ENCODE results near the gene KLHL3. TPM values are rescaled to one million over a fixed set of nuclear protein-coding genes. Genes with fewer than 3 reads are reported as not detected.

Gene KLHL3
- total RNA-seq, 1 experiment from 2014 or later: 16.9 TPM

DNA sequence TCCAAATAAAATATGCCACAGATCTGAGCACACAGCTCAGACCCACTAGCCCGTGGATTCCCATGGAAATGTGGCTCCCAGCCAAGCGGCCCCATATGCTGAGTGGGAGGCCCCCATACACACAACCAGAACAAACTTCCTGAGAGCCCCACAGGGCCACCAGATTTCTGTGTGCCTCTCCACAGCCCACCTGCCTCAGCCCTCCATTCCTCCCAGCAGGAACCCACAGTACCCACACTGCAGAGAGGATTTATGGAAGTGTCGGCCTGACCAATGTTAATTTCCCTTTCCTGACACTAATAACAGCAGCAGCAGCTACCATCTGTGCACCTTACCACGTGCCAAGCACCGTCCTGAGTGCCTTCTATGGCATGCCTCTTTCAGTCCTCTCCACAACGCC is 137.5 kb downstream of the KLHL3 start:
- Mint-ChIP-seq H3K4me1 (ENCODE audit: low read depth, unreplicated experiment) (no peaks in the 10 kb centered on the region), H3K9me3 (ENCODE audit: low read depth, unreplicated experiment) (no peaks in the 10 kb centered on the region), H3K27me3 (ENCODE audit: unreplicated experiment) (peaks cover 86% of the 10 kb centered on the region), H3K36me3 (ENCODE audit: insufficient read depth, unreplicated experiment) (no peaks in the 10 kb centered on the region), H3K4me3 (ENCODE audit: low read depth, unreplicated experiment) (no peak overlapping the region), H3K27ac (ENCODE audit: unreplicated experiment) (no peak overlapping the region)
- CTCF ChIA-PET: interaction anchor here (0.6 kb wide), 1 partner anchor 63 kb away, joined by 3 read pairs; no protein-coding TSS in a partner anchor
- TF ChIP-seq, protein P1, sequence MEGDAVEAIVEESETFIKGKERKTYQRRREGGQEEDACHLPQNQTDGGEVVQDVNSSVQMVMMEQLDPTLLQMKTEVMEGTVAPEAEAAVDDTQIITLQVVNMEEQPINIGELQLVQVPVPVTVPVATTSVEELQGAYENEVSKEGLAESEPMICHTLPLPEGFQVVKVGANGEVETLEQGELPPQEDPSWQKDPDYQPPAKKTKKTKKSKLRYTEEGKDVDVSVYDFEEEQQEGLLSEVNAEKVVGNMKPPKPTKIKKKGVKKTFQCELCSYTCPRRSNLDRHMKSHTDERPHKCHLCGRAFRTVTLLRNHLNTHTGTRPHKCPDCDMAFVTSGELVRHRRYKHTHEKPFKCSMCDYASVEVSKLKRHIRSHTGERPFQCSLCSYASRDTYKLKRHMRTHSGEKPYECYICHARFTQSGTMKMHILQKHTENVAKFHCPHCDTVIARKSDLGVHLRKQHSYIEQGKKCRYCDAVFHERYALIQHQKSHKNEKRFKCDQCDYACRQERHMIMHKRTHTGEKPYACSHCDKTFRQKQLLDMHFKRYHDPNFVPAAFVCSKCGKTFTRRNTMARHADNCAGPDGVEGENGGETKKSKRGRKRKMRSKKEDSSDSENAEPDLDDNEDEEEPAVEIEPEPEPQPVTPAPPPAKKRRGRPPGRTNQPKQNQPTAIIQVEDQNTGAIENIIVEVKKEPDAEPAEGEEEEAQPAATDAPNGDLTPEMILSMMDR (IDR thresholded peaks at IDR 0.05; ENCODE audit: unreplicated experiment): no peak
- intact Hi-C loops (cut with micrococcal nuclease; ENCODE audit: unreplicated experiment): no loop called here
- DNase-seq: no peak
- BruUV-seq (replicated peaks): no TSS peak

DNA sequence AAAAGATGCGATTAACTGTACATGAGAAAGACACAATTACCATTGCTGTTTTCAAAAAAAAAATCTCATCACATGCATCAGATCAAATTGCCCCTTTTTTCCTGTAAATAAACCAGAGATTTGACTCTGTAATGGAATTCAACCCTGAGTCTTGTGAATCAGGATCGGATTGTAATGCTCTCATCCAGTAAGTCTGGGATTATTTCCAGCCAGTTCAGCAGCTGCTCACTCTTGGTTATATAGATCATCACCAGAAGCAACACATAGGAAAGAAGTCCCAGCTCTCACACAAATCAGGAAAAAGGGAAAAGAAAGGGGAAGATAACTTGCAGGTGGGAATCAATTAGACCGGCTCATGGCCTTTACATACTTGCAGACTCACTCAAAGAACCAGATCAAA is 138.9 kb downstream of the KLHL3 start:
- BruUV-seq (replicated peaks): no TSS peak
- intact Hi-C loops (cut with micrococcal nuclease; ENCODE audit: unreplicated experiment): no loop called here
- H3K9me3 Mint-ChIP-seq (ENCODE audit: low read depth, unreplicated experiment): no peaks in the 10 kb centered on the region
- peaks cover 85% of the 10 kb centered on the region for H3K27me3 Mint-ChIP-seq (ENCODE audit: unreplicated experiment)
- H3K4me1 Mint-ChIP-seq (ENCODE audit: low read depth, unreplicated experiment): no peaks in the 10 kb centered on the region
- no peaks in the 10 kb centered on the region for H3K36me3 Mint-ChIP-seq (ENCODE audit: insufficient read depth, unreplicated experiment)
- TF ChIP-seq, protein P1 (IDR thresholded peaks at IDR 0.05; ENCODE audit: unreplicated experiment): no peak
- DNase-seq: no peak
- no peak overlapping the region for H3K4me3 Mint-ChIP-seq (ENCODE audit: low read depth, unreplicated experiment)
- no peak overlapping the region for H3K27ac Mint-ChIP-seq (ENCODE audit: unreplicated experiment)
- CTCF ChIA-PET: no interaction called here

DNA sequence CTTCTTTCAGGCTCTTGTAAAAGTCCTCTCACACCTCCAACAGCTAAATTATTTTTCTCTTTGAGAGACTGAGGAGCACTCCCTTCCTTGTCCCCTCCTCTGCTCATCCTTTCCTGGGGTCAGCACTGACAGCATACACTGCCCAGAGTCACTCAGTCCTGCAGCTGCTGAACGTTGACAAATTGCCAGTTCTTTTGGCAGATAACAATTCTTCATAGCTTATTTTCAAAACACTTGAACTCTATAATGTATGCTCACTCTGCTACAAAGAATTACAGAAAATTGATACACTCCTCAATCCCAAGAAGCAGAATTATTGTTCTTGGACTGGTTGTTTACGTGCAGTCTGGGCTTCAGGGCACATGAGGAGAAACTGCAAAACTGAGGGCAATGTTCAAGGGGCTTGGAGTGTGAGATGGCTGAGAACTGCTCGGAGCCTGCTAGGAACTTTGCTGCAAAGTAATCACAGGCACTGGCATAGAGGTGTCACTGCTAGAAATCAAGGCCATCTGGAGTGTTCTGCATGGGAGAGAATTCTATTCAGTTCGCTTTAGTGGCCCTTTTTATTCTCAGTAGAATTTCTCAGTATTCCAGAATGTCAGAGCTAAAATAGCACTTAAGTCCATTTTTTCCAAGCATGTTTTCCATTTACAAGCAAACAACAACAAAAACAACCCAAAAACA is 140.4 kb downstream of the KLHL3 start:
- intact Hi-C loops (cut with micrococcal nuclease; ENCODE audit: unreplicated experiment): no loop called here
- no TSS peak for BruUV-seq (replicated peaks)
- H3K9me3 Mint-ChIP-seq (ENCODE audit: low read depth, unreplicated experiment): no peaks in the 10 kb centered on the region
- H3K4me3 Mint-ChIP-seq (ENCODE audit: low read depth, unreplicated experiment): no peak overlapping the region
- H3K27ac Mint-ChIP-seq (ENCODE audit: unreplicated experiment): no peak overlapping the region
- CTCF ChIA-PET: no interaction called here
- no peaks in the 10 kb centered on the region for H3K36me3 Mint-ChIP-seq (ENCODE audit: insufficient read depth, unreplicated experiment)
- no peak for DNase-seq
- H3K4me1 Mint-ChIP-seq (ENCODE audit: low read depth, unreplicated experiment): no peaks in the 10 kb centered on the region
- TF ChIP-seq, protein P1 (IDR thresholded peaks at IDR 0.05; ENCODE audit: unreplicated experiment): no peak
- peaks cover 84% of the 10 kb centered on the region for H3K27me3 Mint-ChIP-seq (ENCODE audit: unreplicated experiment)

DNA sequence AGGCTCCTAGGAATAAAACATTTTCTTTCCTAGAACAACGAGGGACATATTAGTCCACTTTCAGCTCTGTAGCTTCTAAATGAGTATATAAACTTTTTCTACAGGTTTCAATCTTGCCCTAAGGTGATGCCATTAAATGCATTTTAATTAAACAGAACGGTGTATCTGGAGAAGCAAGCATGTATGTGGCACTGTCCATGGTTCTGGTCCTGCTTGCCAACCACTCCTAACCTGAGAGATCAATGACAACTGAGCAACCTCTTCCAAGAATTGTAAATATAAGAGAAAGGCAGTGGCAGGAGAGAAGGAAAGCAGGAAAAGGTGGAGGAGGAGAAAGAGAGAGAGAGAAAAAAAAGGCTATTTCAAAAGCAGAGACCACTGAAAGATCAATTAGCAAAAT is 141.2 kb downstream of the KLHL3 start:
- Mint-ChIP-seq H3K27me3 (ENCODE audit: unreplicated experiment) (peaks cover 77% of the 10 kb centered on the region), H3K4me1 (ENCODE audit: low read depth, unreplicated experiment) (no peaks in the 10 kb centered on the region)
- no TSS peak for BruUV-seq (replicated peaks)

More for the DNA sequence above, 141.2 kb downstream of the KLHL3 start:
- Mint-ChIP-seq H3K27ac (ENCODE audit: unreplicated experiment) (no peak overlapping the region), H3K4me3 (ENCODE audit: low read depth, unreplicated experiment) (no peak overlapping the region), H3K9me3 (ENCODE audit: low read depth, unreplicated experiment) (no peaks in the 10 kb centered on the region), H3K36me3 (ENCODE audit: insufficient read depth, unreplicated experiment) (no peaks in the 10 kb centered on the region)
- DNase-seq: no peak
- TF ChIP-seq, protein P1 (IDR thresholded peaks at IDR 0.05; ENCODE audit: unreplicated experiment): no peak
- CTCF ChIA-PET: interaction anchor here (0.9 kb wide), 1 partner anchor 10 kb away, joined by 3 read pairs; no protein-coding TSS in a partner anchor
- intact Hi-C loops (cut with micrococcal nuclease; ENCODE audit: unreplicated experiment): no loop called here
